Measurements from ENCODE around the gene ITGA11. TPM values are rescaled to one million over a fixed set of nuclear protein-coding genes. Genes with fewer than 3 reads are reported as not detected.

ITGA11 gene
- total RNA-seq, 1 experiment from 2014 or later, result 0.70 TPM

DNA sequence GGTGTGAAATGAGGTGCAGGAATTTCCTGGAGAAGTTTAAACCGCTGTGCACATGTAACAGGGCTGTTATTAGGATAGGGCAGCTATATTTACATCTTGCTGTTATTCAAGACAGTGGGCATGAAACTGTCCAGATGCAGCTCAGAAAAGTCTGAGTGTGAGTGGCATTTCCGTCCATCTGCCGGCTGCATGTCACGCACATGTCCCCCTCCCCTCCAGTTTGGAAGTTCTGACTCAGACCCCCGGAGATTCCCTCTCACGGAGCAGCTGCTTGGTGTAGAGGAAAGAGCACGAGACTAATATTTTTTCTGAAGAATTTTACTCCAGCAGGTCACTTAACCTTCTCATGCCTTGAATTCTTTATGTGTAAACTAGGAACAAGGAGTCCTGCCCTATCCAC, 84.6 kb downstream of the ITGA11 start:
- Histone ChIP-seq H3K27me3 (ENCODE audit: insufficient read depth, low read depth) (no peaks in the 10 kb centered on the region), H3K4me2 (no peak overlapping the region)
- BruUV-seq (replicated peaks), result no TSS peak

GRCh38 chr15:68346979-68347378, 85.0 kb downstream of the ITGA11 start:
- Histone ChIP-seq H2AFZ (no peak overlapping the region), H3F3A (ENCODE audit: insufficient read depth, low read depth) (peaks cover 6% of the 10 kb centered on the region; the same call in 1 of the 2 replicates), H4K20me1 (ENCODE audit: insufficient read depth) (no peaks in the 10 kb centered on the region), H3K79me2 (ENCODE audit: low read depth) (no peaks in the 10 kb centered on the region), H3K9me3 (ENCODE audit: insufficient read depth, low read depth) (no peaks in the 10 kb centered on the region), H3K27ac (no peak overlapping the region), H3K9me2 (ENCODE audit: insufficient read depth) (no peaks in the 10 kb centered on the region), H3K4me3 (no peak overlapping the region), H3K4me1 (replicated peaks; ENCODE audit: insufficient read depth) (peaks cover under 1% of the 10 kb centered on the region), H3K36me3 (ENCODE audit: low read depth) (no peaks in the 10 kb centered on the region), H3K27me3 (ENCODE audit: insufficient read depth, low read depth) (no peaks in the 10 kb centered on the region), H3K4me2 (no peak overlapping the region)
- no TSS peak for BruUV-seq (replicated peaks)
- POLR2A ChIA-PET (ENCODE audit: unreplicated experiment), result no interaction called here
- intact Hi-C loops (cut with micrococcal nuclease; ENCODE audit: unreplicated experiment), result no loop called here
- DNase-seq, result no peak
- no peak for TF ChIP-seq EZH2 (IDR thresholded peaks at IDR 0.05; ENCODE audit: low read depth)
- TF ChIP-seq, protein P1, sequence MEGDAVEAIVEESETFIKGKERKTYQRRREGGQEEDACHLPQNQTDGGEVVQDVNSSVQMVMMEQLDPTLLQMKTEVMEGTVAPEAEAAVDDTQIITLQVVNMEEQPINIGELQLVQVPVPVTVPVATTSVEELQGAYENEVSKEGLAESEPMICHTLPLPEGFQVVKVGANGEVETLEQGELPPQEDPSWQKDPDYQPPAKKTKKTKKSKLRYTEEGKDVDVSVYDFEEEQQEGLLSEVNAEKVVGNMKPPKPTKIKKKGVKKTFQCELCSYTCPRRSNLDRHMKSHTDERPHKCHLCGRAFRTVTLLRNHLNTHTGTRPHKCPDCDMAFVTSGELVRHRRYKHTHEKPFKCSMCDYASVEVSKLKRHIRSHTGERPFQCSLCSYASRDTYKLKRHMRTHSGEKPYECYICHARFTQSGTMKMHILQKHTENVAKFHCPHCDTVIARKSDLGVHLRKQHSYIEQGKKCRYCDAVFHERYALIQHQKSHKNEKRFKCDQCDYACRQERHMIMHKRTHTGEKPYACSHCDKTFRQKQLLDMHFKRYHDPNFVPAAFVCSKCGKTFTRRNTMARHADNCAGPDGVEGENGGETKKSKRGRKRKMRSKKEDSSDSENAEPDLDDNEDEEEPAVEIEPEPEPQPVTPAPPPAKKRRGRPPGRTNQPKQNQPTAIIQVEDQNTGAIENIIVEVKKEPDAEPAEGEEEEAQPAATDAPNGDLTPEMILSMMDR (conservative IDR thresholded peaks at IDR 0.05), result no peak
- CTCF ChIA-PET, result no interaction called here

More for the DNA sequence above, 84.6 kb downstream of the ITGA11 start:
- intact Hi-C loops (cut with micrococcal nuclease; ENCODE audit: unreplicated experiment), result no loop called here
- Histone ChIP-seq H3K4me3 (no peak overlapping the region), H3F3A (ENCODE audit: insufficient read depth, low read depth) (peaks cover 9% of the 10 kb centered on the region; the same call in 1 of the 2 replicates), H2AFZ (no peak overlapping the region), H3K4me1 (replicated peaks; ENCODE audit: insufficient read depth) (peaks cover 5% of the 10 kb centered on the region), H3K36me3 (ENCODE audit: low read depth) (no peaks in the 10 kb centered on the region), H3K27ac (no peak overlapping the region), H3K9me2 (ENCODE audit: insufficient read depth) (no peaks in the 10 kb centered on the region), H4K20me1 (ENCODE audit: insufficient read depth) (no peaks in the 10 kb centered on the region), H3K9me3 (ENCODE audit: insufficient read depth, low read depth) (no peaks in the 10 kb centered on the region), H3K79me2 (ENCODE audit: low read depth) (no peaks in the 10 kb centered on the region)
- ChIA-PET CTCF (no interaction called here), POLR2A (ENCODE audit: unreplicated experiment) (no interaction called here)
- no peak for DNase-seq
- TF ChIP-seq EZH2 (IDR thresholded peaks at IDR 0.05; ENCODE audit: low read depth), result no peak
- TF ChIP-seq, protein P1 (conservative IDR thresholded peaks at IDR 0.05), result no peak

- POLR2A ChIA-PET (ENCODE audit: unreplicated experiment), result no interaction called here
Observed at GRCh38 chr15:68345481-68345880, 86.5 kb downstream of the ITGA11 start.

More at GRCh38 chr15:68345481-68345880, 86.5 kb downstream of the ITGA11 start:
- CTCF ChIA-PET, result no interaction called here
- no peak overlapping the region for H2AFZ ChIP-seq
- H3F3A ChIP-seq (ENCODE audit: insufficient read depth, low read depth), result peaks cover 4% of the 10 kb centered on the region; the same call in 1 of the 2 replicates
- DNase-seq, result no peak
- TF ChIP-seq, protein P1 (conservative IDR thresholded peaks at IDR 0.05), result no peak
- no peak for TF ChIP-seq EZH2 (IDR thresholded peaks at IDR 0.05; ENCODE audit: low read depth)
- H3K9me2 ChIP-seq (ENCODE audit: insufficient read depth), result no peaks in the 10 kb centered on the region
- no peaks in the 10 kb centered on the region for H3K9me3 ChIP-seq (ENCODE audit: insufficient read depth, low read depth)
- no peak overlapping the region for H3K4me3 ChIP-seq
- no peaks in the 10 kb centered on the region for H4K20me1 ChIP-seq (ENCODE audit: insufficient read depth)
- intact Hi-C loops (cut with micrococcal nuclease; ENCODE audit: unreplicated experiment), result no loop called here
- H3K27ac ChIP-seq, result no peak overlapping the region
- BruUV-seq (replicated peaks), result no TSS peak
- no peaks in the 10 kb centered on the region for H3K79me2 ChIP-seq (ENCODE audit: low read depth)
- H3K4me1 ChIP-seq (replicated peaks; ENCODE audit: insufficient read depth), result no peaks in the 10 kb centered on the region; the same call in 1 of the 2 replicates
- H3K36me3 ChIP-seq (ENCODE audit: low read depth), result no peaks in the 10 kb centered on the region
- no peaks in the 10 kb centered on the region for H3K27me3 ChIP-seq (ENCODE audit: insufficient read depth, low read depth)
- no peak overlapping the region for H3K4me2 ChIP-seq

All from PC-9 (cell line).